ENCODE results near the gene CPT2.

Gene CPT2

GRCh38 chr1:53262000-53262399, 65.4 kb downstream of the CPT2 start:
- no peak for TF ChIP-seq CTCF (IDR thresholded peaks at IDR 0.05)

All from LNCAP (cell line).